MM.1S (cell line): ENCODE results near the gene FALEC.
A peak's percentile ranks its signal among the peaks of the same experiment; 100 is the strongest.

Experiments used
- DNase-seq: peaks from one replicate; pipeline ENCODE4 v3.0.0-alpha.2; 2015
- H2AFZ ChIP-seq: fragments of 300-600 bp; sonication (generic); 2 replicates; pipeline ENCODE4 v1.6.0; 2016; ENCODE audit warnings: antibody characterized with exemption, low read length
- H3F3A ChIP-seq: fragments of 300-600 bp; sonication (generic); 2 replicates; pipeline ENCODE4 v1.6.1; 2016; ENCODE audit warnings: mild to moderate bottlenecking, antibody characterized with exemption, low read length, moderate library complexity, mixed read lengths; ENCODE audit not compliant: insufficient read depth
- H3K27ac ChIP-seq: fragments of 300-600 bp; sonication (generic); 2 replicates; pipeline ENCODE4 v1.5.1; 2016; ENCODE audit warnings: mild to moderate bottlenecking, low read length
- H3K27me3 ChIP-seq: fragments of 300-600 bp; sonication (generic); replicated peaks from 2 replicates; pipeline ENCODE4 v1.6.0; 2016; ENCODE audit warnings: low read length; ENCODE audit not compliant: insufficient read depth
- H3K36me3 ChIP-seq: fragments of 300-600 bp; sonication (generic); replicated peaks from 2 replicates; pipeline ENCODE4 v1.6.1; 2016; ENCODE audit warnings: mild to moderate bottlenecking, low read length, mixed read lengths; ENCODE audit not compliant: insufficient read depth
- H3K4me1 ChIP-seq: fragments of 300-600 bp; sonication (generic); 2 replicates; pipeline ENCODE4 v1.6.1; 2016; ENCODE audit warnings: low read length, mixed read lengths
- H3K4me2 ChIP-seq: fragments of 300-600 bp; sonication (generic); 2 replicates; pipeline ENCODE4 v1.6.0; 2016; ENCODE audit warnings: low read depth, low read length
- H3K4me3 ChIP-seq: fragments of 300-600 bp; sonication (generic); 2 replicates; pipeline ENCODE4 v1.5.1; 2016; ENCODE audit warnings: low read length, mixed read lengths
- H3K79me2 ChIP-seq: fragments of 300-600 bp; sonication (generic); 2 replicates; pipeline ENCODE4 v1.6.1; 2016; ENCODE audit warnings: mixed run types, low read length, mixed read lengths
- H3K9ac ChIP-seq: fragments of 300-600 bp; sonication (generic); 2 replicates; pipeline ENCODE4 v1.6.1; 2016; ENCODE audit warnings: low read length, mixed read lengths
- H3K9me2 ChIP-seq: fragments of 300-600 bp; sonication (generic); replicated peaks from 2 replicates; pipeline ENCODE4 v1.6.1; 2016; ENCODE audit warnings: mild to moderate bottlenecking, low read length, mixed read lengths; ENCODE audit not compliant: insufficient read depth
- H3K9me3 ChIP-seq: fragments of 300-600 bp; sonication (generic); replicated peaks from 2 replicates; pipeline ENCODE4 v1.6.1; 2016; ENCODE audit warnings: mild to moderate bottlenecking, low read length, mixed read lengths; ENCODE audit not compliant: insufficient read depth
- H4K20me1 ChIP-seq: fragments of 300-600 bp; sonication (generic); 2 replicates; pipeline ENCODE4 v1.6.1; 2016; ENCODE audit warnings: mild to moderate bottlenecking, low read length, moderate library complexity, mixed read lengths; ENCODE audit not compliant: insufficient read depth
- CTCF ChIP-seq: fragments of 300-600 bp; sonication (generic); IDR thresholded peaks from 2 replicates; pipeline ENCODE4 v1.5.1; 2016; ENCODE audit warnings: antibody characterized with exemption, low read length, mixed read lengths
- EZH2 ChIP-seq: fragments of 300-600 bp; sonication (generic); optimal IDR thresholded peaks from 2 replicates; pipeline ENCODE3; 2017; ENCODE audit warnings: low read depth, mild to moderate bottlenecking, antibody characterized with exemption, low read length, mixed read lengths
- EZH2phosphoT487 ChIP-seq: fragments of 300-600 bp; sonication (generic); IDR thresholded peaks from 2 replicates; pipeline ENCODE4 v1.6.1; 2018; ENCODE audit warnings: antibody characterized with exemption, low read length

The FALEC gene

GRCh38 chr1:150513351-150513791, 2.2 kb upstream of the FALEC start:
- H3K4me2 ChIP-seq = no peak overlapping the region
- DNase-seq = no peak
- no peaks in the 10 kb centered on the region for H3K27me3 ChIP-seq
- TF ChIP-seq EZH2phosphoT487 = no peak
- no peak for TF ChIP-seq CTCF
- TF ChIP-seq EZH2 = no peak
- H2AFZ ChIP-seq = no peak overlapping the region
- H3K9me2 ChIP-seq = no peaks in the 10 kb centered on the region
- no peaks in the 10 kb centered on the region for H3F3A ChIP-seq
- H3K9me3 ChIP-seq = no peaks in the 10 kb centered on the region
- no peak overlapping the region for H3K9ac ChIP-seq
- H3K36me3 ChIP-seq = no peaks in the 10 kb centered on the region
- no peak overlapping the region for H3K4me3 ChIP-seq
- no peaks in the 10 kb centered on the region for H4K20me1 ChIP-seq
- H3K4me1 ChIP-seq = 0 out of 2 replicates have a peak, but pooled peaks cover 6% of the 10 kb centered on the region
- H3K27ac ChIP-seq = no peak overlapping the region
- no peaks in the 10 kb centered on the region for H3K79me2 ChIP-seq

DNA sequence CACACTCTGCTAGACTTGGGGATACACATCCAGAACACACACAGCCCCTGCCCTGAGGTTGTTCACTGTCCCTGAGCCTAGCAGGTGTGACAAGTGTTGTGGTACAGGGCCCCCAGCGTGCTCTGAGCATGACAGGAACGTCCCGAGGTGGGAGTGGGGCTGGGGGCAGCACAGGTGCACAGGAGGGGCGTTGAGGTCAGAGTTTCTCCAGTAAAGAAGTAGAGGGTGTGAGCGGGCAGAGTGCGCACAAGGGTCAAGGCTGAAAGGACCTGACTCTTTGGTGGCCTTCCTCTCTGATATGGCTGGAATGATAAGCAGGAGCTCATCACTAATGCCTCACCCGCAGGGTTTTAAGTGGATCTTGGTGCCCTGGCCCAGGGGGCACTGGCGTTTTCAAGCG, 1.3 kb upstream of the FALEC start:
- no peaks in the 10 kb centered on the region for H3K36me3 ChIP-seq
- TF ChIP-seq EZH2 (no peak), EZH2phosphoT487 (no peak), CTCF (no peak)
- H3K9me3 ChIP-seq = no peaks in the 10 kb centered on the region
- H2AFZ ChIP-seq = no peak overlapping the region
- no peak for DNase-seq
- 0 out of 2 replicates have a peak, but pooled peaks cover 6% of the 10 kb centered on the region for H3K4me1 ChIP-seq
- H3K27ac ChIP-seq = no peak overlapping the region
- no peaks in the 10 kb centered on the region for H3K79me2 ChIP-seq
- peak overlapping the region; percentile 96; the same call in 1 of the 2 replicates for H3K4me2 ChIP-seq
- H3K4me3 ChIP-seq = no peak overlapping the region
- H3K27me3 ChIP-seq = no peaks in the 10 kb centered on the region
- H3K9ac ChIP-seq = no peak overlapping the region
- no peaks in the 10 kb centered on the region for H4K20me1 ChIP-seq
- no peaks in the 10 kb centered on the region for H3F3A ChIP-seq
- no peaks in the 10 kb centered on the region for H3K9me2 ChIP-seq

DNA sequence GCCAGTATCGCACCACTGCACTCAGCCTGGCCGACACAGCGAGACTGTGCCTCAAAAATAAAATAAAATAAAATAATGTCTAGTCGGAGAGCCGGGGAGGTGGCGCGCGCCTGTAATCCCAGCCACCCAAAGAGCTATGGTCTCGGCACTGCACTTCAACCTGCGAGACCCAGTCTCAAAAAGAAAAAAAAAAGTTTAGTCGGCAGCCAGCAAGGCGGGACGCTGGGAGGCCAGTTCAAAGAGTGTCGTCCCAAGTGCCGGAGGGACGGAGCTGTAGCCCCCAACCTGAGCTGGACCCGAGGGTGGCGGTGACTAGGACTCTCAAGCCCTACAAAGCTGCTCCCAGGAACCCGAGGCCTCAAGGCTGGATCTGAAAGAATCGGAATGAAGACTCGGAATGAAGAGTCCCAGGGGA, 632 bp upstream of the FALEC start:
- H4K20me1 ChIP-seq = no peaks in the 10 kb centered on the region
- no peaks in the 10 kb centered on the region for H3F3A ChIP-seq
- no peaks in the 10 kb centered on the region for H3K9me2 ChIP-seq
- peak overlapping the region; percentile 87 for H3K4me3 ChIP-seq
- TF ChIP-seq CTCF = no peak
- no peak for TF ChIP-seq EZH2
- TF ChIP-seq EZH2phosphoT487 = no peak
- H3K36me3 ChIP-seq = no peaks in the 10 kb centered on the region
- H3K27ac ChIP-seq = peak overlapping the region; percentile 18; the same call in 1 of the 2 replicates
- peak overlapping the region; percentile 96 for H3K4me2 ChIP-seq
- DNase-seq = no peak
- peak overlapping the region; percentile 67 for H3K9ac ChIP-seq
- H3K79me2 ChIP-seq = no peaks in the 10 kb centered on the region
- no peaks in the 10 kb centered on the region for H3K27me3 ChIP-seq
- peak overlapping the region; percentile 100 for H2AFZ ChIP-seq
- no peaks in the 10 kb centered on the region for H3K9me3 ChIP-seq
- H3K4me1 ChIP-seq = 0 out of 2 replicates have a peak, but pooled peaks cover 6% of the 10 kb centered on the region
